Right ventricle myocardium superior (tissue), 1 donor: ENCODE results near the gene RRP9. TPM values are rescaled to one million over a fixed set of nuclear protein-coding genes. Genes with fewer than 3 reads are reported as not detected.
A peak's percentile ranks its signal among the peaks of the same experiment; 100 is the strongest.

Experiments used
- ATAC-seq: fragments of 200-7000 bp; cut with Tn5 transposase; one replicate; pipeline ENCODE4 v1.9.1; 2020; ENCODE audit warnings: mild to moderate bottlenecking; ENCODE audit not compliant: poor library complexity
- DNase-seq: peaks from one replicate; pipeline ENCODE4 v3.0.0-alpha.2; 2020
- intact Hi-C: fragments of 100-400 bp; cut with DNase I; formaldehyde crosslinking; loops from one replicate; pipeline ENCODE4 v1.11.2; 2022
- total RNA-seq: library from RNA; stranded (reverse); fragmentation: NEBNext Ultra II Directional; extraction: Animal tissue kit (Norgen Biotek cat#: 25700); gene quantifications from one replicate; pipeline ENCODE4 v1.2.1, GENCODE V29; 2021
- donor health status: DM: no; HTN: yes; CAD: no; lungs with severe emphysema.

RRP9 gene
- total RNA-seq, 1 donor from 2014 or later = 8.9 TPM

GRCh38 chr3:51958603-51959521, 17.2 kb upstream of the RRP9 start:
- intact Hi-C loops = no loop called here
- ATAC-seq (no peak), DNase-seq (no peak)

DNA sequence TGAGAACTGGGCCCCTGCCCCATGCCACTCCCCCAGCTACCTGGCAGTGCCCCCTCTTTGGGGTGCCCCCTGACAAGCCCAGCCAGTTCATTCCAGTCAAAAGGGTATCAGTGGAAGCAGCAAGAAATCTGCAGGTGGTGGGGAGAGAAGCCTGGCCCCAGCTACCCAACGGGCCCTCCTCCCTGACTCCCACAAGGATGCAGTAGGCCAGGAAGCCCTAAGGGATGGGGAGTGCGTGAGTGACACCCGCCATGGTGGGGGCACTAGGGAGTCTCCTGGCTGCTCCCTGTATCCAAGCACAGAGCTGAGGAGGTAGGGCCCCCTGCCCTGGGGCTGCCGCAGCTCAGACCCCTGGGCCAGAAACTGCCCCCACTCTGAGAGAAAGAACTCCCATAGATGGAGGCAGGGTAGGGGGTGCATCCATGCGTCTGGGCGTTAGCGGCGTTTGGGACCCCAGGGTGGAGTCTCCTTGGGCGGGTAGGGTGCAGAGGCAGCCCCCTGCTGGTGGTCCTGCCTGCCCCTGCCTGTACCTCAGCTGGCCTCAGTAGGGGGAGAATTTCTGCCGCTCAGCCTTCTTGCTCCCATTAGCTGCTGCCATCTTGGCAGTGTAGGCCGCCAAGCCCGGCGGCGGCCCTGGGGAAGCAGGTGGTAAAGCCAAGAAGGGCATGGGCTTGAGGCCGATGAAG, 16.0 kb upstream of the RRP9 start:
- ATAC-seq = no peak

DNA sequence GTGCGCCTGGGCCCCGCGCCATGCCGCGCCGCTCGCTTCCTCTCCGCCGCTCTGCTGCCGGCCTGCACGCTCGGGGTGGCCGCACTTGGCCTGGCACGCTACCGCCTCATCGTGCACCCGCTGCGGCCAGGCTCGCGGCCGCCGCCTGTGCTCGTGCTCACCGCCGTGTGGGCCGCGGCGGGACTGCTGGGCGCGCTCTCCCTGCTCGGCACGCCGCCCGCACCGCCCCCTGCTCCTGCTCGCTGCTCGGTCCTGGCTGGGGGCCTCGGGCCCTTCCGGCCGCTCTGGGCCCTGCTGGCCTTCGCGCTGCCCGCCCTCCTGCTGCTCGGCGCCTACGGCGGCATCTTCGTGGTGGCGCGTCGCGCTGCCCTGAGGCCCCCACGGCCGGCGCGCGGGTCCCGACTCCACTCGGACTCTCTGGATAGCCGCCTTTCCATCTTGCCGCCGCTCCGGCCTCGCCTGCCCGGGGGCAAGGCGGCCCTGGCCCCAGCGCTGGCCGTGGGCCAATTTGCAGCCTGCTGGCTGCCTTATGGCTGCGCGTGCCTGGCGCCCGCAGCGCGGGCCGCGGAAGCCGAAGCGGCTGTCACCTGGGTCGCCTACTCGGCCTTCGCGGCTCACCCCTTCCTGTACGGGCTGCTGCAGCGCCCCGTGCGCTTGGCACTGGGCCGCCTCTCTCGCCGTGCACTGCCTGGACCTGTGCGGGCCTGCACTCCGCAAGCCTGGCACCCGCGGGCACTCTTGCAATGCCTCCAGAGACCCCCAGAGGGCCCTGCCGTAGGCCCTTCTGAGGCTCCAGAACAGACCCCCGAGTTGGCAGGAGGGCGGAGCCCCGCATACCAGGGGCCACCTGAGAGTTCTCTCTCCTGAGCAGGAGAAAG, 14.4 kb upstream of the RRP9 start:
- intact Hi-C loops = no loop called here
- ATAC-seq = peak; percentile 84
- peak; percentile 74 for DNase-seq

More for the DNA sequence above, 16.0 kb upstream of the RRP9 start:
- intact Hi-C loops = no loop called here
- no peak for DNase-seq

DNA sequence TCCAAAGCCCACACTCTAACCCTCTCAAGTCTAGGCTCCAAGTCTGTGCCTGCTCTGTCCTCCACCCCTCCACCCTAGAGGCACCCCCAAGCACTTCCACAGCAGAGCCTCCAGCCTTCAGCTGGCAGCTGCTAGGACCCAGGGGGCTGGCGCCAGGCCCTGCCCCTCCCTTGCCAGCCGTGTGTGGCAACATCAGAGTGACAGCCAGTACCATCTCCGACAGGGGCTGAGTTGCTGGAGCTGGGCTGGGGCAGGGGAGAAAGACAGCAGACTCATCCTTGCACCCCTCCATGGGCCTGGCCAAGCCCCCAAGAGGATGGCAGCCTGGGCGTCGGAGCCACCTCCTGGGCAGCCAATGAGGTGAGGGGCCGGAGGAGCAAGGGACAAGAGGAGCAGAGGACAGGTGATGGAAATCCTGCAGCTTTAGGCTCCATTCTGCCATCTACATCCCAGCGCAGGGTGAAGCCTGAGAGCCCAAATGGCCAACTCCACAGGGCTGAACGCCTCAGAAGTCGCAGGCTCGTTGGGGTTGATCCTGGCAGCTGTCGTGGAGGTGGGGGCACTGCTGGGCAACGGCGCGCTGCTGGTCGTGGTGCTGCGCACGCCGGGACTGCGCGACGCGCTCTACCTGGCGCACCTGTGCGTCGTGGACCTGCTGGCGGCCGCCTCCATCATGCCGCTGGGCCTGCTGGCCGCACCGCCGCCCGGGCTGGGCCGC, 13.6 kb upstream of the RRP9 start, which contains the start of gene GPR62:
GPR62 (plus strand) TSS at position 207 of the 718 bp plus-strand sequence; CDS start at position 479, 272 bp downstream.
- intact Hi-C loops = no loop called here
- DNase-seq = no peak
- no peak for ATAC-seq

- intact Hi-C loops = no loop called here
- ATAC-seq (no peak), DNase-seq (no peak)
These were observed 13.0 kb upstream of the RRP9 start for GRCh38 chr3:51954713-51955112.

- intact Hi-C loops = no loop called here
- no peak for DNase-seq
- no peak for ATAC-seq
These were observed 12.4 kb upstream of the RRP9 start for GRCh38 chr3:51954105-51954504.

GRCh38 chr3:51953445-51953844, 11.7 kb upstream of the RRP9 start:
- intact Hi-C loops = no loop called here
- DNase-seq (no peak), ATAC-seq (no peak)

DNA sequence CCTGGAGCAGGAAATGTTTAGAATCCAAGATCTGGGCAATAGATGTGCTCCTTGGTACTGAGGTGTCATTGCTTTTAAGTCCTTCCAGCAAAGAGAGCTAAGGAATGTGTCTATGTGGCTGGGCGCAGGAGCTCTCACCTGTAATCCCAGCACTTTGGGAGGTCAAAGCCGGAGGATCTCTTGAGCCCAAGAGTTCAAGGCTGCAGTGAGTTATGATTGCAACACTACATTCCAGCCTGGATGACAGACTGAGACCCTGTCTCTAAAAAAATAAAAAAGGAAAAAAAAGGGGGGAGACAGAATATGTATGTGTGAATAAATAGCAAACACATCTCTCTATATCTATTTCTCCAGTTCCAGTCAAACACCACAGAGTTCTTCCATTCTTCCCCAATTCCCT, 9.2 kb upstream of the RRP9 start:
- intact Hi-C loops = no loop called here
- ATAC-seq = no peak
- no peak for DNase-seq

- ATAC-seq (no peak), DNase-seq (peak; percentile 20)
- intact Hi-C loops = no loop called here
These were observed 7.4 kb upstream of the RRP9 start for GRCh38 chr3:51949121-51949520.

DNA sequence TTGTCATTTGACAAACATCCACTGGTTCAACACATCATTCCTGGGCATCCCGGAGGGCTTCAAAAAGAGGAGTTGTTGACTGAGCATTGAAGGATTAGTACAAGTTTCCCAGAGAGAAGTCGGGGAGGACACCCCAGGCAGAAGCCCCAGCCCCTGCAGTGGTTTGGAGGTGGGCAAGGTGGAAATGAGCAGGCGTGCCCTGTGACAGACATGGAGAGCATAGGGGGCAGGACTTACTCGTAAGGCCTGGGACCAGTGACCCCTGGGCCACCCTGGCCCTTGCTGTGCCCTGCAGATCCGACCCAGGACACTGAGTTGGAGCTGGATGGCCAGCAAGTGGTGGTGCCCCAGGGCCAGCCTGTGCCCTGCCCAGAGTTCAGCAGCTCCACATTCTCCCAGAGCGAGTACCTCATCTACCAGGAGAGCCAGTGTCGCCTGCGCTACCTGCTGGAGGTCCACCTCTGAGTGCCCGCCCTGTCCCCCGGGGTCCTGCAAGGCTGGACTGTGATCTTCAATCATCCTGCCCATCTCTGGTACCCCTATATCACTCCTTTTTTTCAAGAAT, 6.4 kb upstream of the RRP9 start:
- ATAC-seq (no peak), DNase-seq (peak; percentile 22)
- intact Hi-C loops = no loop called here

DNA sequence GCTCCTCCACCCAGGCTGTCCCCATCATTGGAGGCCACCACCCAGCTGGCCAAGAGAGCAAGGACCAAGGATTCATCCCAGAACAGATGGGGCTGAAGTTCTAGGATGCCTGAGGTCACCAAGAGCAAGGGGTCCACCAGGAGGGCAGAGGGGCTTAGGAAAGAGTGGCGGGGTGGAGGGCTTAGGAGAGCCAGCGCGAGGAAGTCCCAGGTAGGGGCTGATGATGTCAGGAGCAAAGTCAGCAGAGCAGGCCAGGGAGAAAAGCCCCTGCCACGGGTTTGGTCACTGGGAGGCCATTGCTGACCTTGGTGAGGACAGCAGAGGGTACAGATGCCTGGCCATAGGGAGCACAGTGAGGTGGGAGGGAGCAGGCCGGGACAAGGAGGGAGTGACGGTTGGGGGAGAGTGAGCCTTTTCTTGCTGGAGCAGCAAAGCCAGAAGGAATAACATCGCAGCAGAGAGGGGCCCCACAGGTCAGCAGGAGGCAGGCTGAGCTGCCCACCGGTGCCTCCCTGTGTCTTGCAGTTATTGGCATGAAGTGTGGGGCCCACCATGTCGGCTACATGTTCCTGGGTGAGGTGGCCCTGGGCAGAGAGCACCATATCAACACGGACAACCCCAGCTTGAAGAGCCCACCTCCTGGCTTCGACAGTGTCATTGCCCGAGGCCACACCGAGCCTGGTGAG, 5.7 kb upstream of the RRP9 start:
- DNase-seq (peak; percentile 15), ATAC-seq (no peak)
- intact Hi-C loops = no loop called here

- DNase-seq (peak; percentile 29), ATAC-seq (no peak)
- intact Hi-C loops = no loop called here
These were observed 5.1 kb upstream of the RRP9 start for GRCh38 chr3:51946796-51947195.

- ATAC-seq = no peak
- no peak for DNase-seq
- intact Hi-C loops = no loop called here
These were observed 4.4 kb upstream of the RRP9 start for GRCh38 chr3:51945926-51946705.

GRCh38 chr3:51945031-51945840, 3.5 kb upstream of the RRP9 start:
- intact Hi-C loops = no loop called here
- DNase-seq (peak; percentile 32), ATAC-seq (no peak)

- intact Hi-C loops = no loop called here
- no peak for ATAC-seq
- peak; percentile 38 for DNase-seq
These were observed 2.8 kb upstream of the RRP9 start for GRCh38 chr3:51944451-51945021.
